NB4 (cell line): ENCODE measurements around the gene LHFPL5.

Experiments used
- POLR2A ChIP-seq: IDR thresholded peaks from 2 replicates; pipeline ENCODE4 v1.6.1; 2011; ENCODE audit warnings: mild to moderate bottlenecking; ENCODE audit not compliant: insufficient read length; ENCODE audit errors: extremely low read depth
- TF ChIP-seq, protein P1 (sequence below): IDR thresholded peaks from one replicate; pipeline ENCODE4 v1.5.1; 2012; ENCODE audit warnings: low read depth, low read length

DNA sequence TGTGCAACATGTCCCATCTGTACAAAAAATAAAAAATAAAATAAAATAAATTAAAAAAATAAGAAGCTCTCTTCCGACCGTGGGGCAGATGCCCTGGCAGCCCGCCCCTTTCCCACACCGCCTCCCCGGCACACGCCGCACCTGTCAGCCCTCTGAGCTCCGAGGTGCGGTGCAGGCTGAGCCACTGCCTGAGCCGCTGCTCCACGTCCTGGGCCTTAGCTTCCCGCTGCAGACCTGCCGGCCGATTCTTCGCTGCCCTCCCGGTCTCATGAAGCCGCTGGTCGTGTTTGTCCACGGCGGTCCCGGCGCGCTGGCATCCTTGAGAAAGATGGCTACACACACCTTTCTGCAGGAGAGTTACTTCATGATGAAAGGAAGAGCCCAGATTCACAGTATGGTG lies 39.4 kb upstream of the LHFPL5 start:
- TF ChIP-seq POLR2A = no peak
- TF ChIP-seq, protein P1, sequence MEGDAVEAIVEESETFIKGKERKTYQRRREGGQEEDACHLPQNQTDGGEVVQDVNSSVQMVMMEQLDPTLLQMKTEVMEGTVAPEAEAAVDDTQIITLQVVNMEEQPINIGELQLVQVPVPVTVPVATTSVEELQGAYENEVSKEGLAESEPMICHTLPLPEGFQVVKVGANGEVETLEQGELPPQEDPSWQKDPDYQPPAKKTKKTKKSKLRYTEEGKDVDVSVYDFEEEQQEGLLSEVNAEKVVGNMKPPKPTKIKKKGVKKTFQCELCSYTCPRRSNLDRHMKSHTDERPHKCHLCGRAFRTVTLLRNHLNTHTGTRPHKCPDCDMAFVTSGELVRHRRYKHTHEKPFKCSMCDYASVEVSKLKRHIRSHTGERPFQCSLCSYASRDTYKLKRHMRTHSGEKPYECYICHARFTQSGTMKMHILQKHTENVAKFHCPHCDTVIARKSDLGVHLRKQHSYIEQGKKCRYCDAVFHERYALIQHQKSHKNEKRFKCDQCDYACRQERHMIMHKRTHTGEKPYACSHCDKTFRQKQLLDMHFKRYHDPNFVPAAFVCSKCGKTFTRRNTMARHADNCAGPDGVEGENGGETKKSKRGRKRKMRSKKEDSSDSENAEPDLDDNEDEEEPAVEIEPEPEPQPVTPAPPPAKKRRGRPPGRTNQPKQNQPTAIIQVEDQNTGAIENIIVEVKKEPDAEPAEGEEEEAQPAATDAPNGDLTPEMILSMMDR = no peak
